Measurements from ENCODE around the gene SPATA12. TPM values are rescaled to one million over a fixed set of nuclear protein-coding genes. Genes with fewer than 3 reads are reported as not detected.

SPATA12 gene
- total RNA-seq, 1 experiment from 2014 or later, result 0.10 TPM

DNA sequence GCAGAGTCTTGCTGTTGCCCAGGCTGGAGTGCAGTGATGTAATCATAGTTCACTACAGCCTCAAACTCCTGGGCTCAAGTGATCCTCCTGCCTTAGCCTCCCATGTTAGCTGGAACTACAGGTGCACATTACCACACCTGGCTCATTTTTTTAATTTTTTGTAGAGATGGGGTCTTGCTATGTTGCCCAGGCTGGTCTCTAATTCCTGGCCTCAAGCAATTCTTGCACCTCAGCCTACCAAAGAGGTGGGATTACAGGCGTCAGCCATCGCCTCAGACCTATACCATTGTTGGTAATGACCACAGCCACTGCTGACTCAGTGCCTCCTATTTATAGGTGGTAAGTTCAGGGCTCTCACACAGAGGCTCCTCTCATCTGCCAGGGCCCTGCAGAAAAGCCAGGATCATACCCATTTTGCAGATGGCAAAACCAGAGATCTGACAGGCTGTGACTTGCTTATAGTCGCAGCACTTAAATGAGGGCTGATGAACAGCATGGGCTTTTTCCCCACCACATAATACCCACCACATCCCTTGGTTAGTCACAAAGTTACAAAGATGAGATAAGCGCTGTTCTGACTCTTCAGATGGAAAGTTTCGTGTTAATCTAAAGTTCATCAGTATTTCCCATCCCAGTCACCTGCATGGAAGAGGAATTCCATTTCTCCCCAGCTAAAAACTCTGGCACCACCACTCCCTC, 21.8 kb upstream of the SPATA12 start:
- Histone ChIP-seq H3K36me3 (peaks cover 3% of the 10 kb centered on the region; the same call in 1 of the 2 replicates), H3K27me3 (no peaks in the 10 kb centered on the region), H3K4me3 (no peak overlapping the region), H3K4me1 (peaks cover 5% of the 10 kb centered on the region), H3K27ac (no peak overlapping the region), H3K9me3 (replicated peaks) (no peaks in the 10 kb centered on the region)
- no peak for DNase-seq

DNA sequence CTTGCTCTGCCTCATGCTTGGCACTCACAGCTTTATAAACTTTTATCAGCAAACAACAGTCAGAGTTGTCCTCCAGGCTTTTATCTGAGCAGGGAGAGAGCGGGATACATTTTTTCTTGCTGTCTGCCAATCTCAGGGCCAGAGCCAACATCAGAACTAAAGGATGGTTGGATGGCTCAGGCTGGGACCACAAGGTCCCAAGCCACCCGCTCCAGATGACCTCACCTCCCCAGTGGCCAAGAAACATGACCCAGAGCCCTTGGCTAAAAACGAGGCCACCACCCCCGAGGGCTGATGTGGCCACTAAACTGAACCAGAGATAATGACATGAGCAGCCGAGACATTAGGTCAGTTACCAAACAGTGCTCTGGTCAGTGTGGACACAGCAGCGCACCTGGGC, 18.8 kb upstream of the SPATA12 start:
- Histone ChIP-seq H3K36me3 (no peaks in the 10 kb centered on the region), H3K4me3 (no peak overlapping the region), H3K27ac (peak overlapping the region; percentile 18; the same call in 1 of the 2 replicates), H3K4me1 (peaks cover 21% of the 10 kb centered on the region), H3K9me3 (replicated peaks) (no peaks in the 10 kb centered on the region), H3K27me3 (no peaks in the 10 kb centered on the region)
- DNase-seq, result peak in 1 of 2 experiments; percentile 29

- H3K4me1 ChIP-seq, result peaks cover 35% of the 10 kb centered on the region
- H3K4me3 ChIP-seq, result no peak overlapping the region
- H3K27me3 ChIP-seq, result no peaks in the 10 kb centered on the region
- H3K36me3 ChIP-seq, result no peaks in the 10 kb centered on the region
- no peak overlapping the region for H3K27ac ChIP-seq
- DNase-seq, result no peak
- no peaks in the 10 kb centered on the region for H3K9me3 ChIP-seq (replicated peaks)
These were observed 16.9 kb upstream of the SPATA12 start for GRCh38 chr3:57043518-57043917.

- DNase-seq, result peak; percentile 48 to 63
- peak overlapping the region; percentile 98 for H3K27ac ChIP-seq
- H3K4me1 ChIP-seq, result peaks cover 58% of the 10 kb centered on the region
These were observed 14.2 kb upstream of the SPATA12 start for GRCh38 chr3:57046101-57046765.

DNA sequence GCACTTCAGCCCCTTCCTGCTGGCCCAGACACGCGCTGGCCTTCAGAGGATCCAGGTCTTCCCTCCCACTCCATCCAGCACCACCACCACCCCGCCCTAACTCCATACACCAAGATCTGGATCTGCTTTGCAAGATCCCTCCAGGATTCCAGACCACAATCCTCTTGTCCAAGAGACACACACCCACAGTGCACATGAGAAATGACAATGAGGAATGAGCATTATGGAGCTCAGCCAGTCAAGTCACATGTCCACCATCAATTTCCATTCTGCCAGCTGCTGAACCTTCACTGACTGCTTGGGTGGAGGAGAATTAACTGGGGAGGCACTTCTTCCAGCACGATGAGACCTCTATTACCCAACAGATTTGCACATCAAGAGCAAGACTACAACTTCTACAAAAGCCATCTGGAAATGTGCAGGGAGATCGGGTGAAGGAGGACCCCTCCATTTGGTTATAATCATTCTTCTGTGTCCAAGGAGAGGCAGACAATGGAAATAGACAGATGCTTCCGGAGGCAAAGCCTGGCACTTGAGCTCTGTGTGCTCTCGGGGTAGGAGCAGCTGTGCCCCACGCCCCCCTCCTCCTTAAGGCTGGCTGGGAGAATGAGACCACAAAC, 12.3 kb upstream of the SPATA12 start:
- peak; percentile 95 to 98 for DNase-seq
- H3K4me3 ChIP-seq, result peak overlapping the region; percentile 19
- H3K27ac ChIP-seq, result peak overlapping the region; percentile 98
- no peaks in the 10 kb centered on the region for H3K36me3 ChIP-seq
- H3K27me3 ChIP-seq, result no peaks in the 10 kb centered on the region
- no peaks in the 10 kb centered on the region for H3K9me3 ChIP-seq (replicated peaks)
- H3K4me1 ChIP-seq, result peaks cover 53% of the 10 kb centered on the region

More at GRCh38 chr3:57046101-57046765, 14.2 kb upstream of the SPATA12 start:
- H3K4me3 ChIP-seq, result no peak overlapping the region
- H3K36me3 ChIP-seq, result no peaks in the 10 kb centered on the region
- no peaks in the 10 kb centered on the region for H3K27me3 ChIP-seq
- no peaks in the 10 kb centered on the region for H3K9me3 ChIP-seq (replicated peaks)

GRCh38 chr3:57048728-57049127, 11.7 kb upstream of the SPATA12 start:
- Histone ChIP-seq H3K27me3 (no peaks in the 10 kb centered on the region), H3K4me3 (no peak overlapping the region), H3K9me3 (replicated peaks) (no peaks in the 10 kb centered on the region), H3K4me1 (peaks cover 53% of the 10 kb centered on the region), H3K36me3 (no peaks in the 10 kb centered on the region; the same call in 1 of the 2 replicates), H3K27ac (peak overlapping the region; percentile 98)
- DNase-seq, result no peak

- peaks cover 28% of the 10 kb centered on the region for H3K4me1 ChIP-seq
- H3K4me3 ChIP-seq, result no peak overlapping the region
- no peak for DNase-seq
- H3K27ac ChIP-seq, result no peak overlapping the region
- no peaks in the 10 kb centered on the region; the same call in 1 of the 2 replicates for H3K36me3 ChIP-seq
- no peaks in the 10 kb centered on the region for H3K27me3 ChIP-seq
- H3K9me3 ChIP-seq (replicated peaks), result no peaks in the 10 kb centered on the region
These were observed 7.8 kb upstream of the SPATA12 start for GRCh38 chr3:57052662-57053061.

GRCh38 chr3:57053122-57053521, 7.3 kb upstream of the SPATA12 start:
- Histone ChIP-seq H3K4me3 (no peak overlapping the region), H3K36me3 (no peaks in the 10 kb centered on the region; the same call in 1 of the 2 replicates), H3K9me3 (replicated peaks) (no peaks in the 10 kb centered on the region), H3K27me3 (no peaks in the 10 kb centered on the region), H3K27ac (no peak overlapping the region), H3K4me1 (peaks cover 25% of the 10 kb centered on the region)
- no peak for DNase-seq

GRCh38 chr3:57057351-57057750, 3.1 kb upstream of the SPATA12 start:
- H3K9me3 ChIP-seq (replicated peaks), result no peaks in the 10 kb centered on the region
- no peak overlapping the region for H3K27ac ChIP-seq
- no peak for DNase-seq
- no peak overlapping the region for H3K4me3 ChIP-seq
- H3K36me3 ChIP-seq, result no peaks in the 10 kb centered on the region; the same call in 1 of the 2 replicates
- peaks cover 8% of the 10 kb centered on the region; the same call in 1 of the 2 replicates for H3K4me1 ChIP-seq
- H3K27me3 ChIP-seq, result no peaks in the 10 kb centered on the region

DNA sequence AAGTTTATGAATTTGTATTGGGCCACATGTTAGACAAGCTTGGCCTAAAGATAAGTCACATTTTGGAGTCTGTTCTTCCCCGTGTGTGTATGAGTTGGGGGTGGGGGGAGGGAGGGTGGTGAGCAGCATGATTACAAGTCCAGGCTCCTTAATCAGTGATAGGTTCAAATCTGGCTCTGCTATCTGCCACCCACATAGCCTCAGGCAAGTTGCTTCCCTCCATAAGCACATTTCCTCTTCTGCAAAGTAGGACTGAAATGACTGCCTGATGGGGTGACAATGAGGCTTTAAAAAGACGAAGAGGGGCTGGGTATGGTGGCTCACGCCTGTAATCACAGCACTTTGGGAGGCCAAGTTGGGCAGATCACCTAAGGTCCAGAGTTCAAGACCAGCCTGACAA, 1.1 kb upstream of the SPATA12 start:
- Histone ChIP-seq H3K9me3 (replicated peaks) (no peaks in the 10 kb centered on the region), H3K4me3 (no peak overlapping the region), H3K4me1 (peaks cover 12% of the 10 kb centered on the region), H3K27ac (no peak overlapping the region), H3K27me3 (no peaks in the 10 kb centered on the region), H3K36me3 (no peaks in the 10 kb centered on the region)
- DNase-seq, result no peak

DNA sequence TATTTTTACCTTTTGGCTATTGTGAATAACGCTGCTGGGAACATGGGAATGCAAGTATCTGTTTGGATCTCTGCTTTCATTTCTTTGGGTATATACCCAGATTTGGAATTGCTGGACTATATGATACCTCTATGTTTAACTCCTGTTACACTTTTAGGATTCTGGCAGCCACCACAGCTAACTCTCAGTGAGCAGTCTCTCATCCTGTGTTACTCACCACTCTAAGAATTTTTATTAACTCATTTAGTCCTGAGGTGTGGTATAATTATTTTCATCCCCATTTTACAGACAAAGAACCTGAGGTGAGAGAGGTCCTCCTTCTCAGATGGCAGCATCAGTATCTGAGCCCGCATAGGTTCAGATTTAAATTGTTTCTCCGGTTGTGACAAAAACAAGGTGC, 1.1 kb downstream of the SPATA12 start:
- Histone ChIP-seq H3K36me3 (no peaks in the 10 kb centered on the region; the same call in 1 of the 2 replicates), H3K27me3 (no peaks in the 10 kb centered on the region), H3K4me1 (peaks cover 12% of the 10 kb centered on the region), H3K27ac (no peak overlapping the region), H3K9me3 (replicated peaks) (no peaks in the 10 kb centered on the region), H3K4me3 (no peak overlapping the region)
- DNase-seq, result no peak

DNA sequence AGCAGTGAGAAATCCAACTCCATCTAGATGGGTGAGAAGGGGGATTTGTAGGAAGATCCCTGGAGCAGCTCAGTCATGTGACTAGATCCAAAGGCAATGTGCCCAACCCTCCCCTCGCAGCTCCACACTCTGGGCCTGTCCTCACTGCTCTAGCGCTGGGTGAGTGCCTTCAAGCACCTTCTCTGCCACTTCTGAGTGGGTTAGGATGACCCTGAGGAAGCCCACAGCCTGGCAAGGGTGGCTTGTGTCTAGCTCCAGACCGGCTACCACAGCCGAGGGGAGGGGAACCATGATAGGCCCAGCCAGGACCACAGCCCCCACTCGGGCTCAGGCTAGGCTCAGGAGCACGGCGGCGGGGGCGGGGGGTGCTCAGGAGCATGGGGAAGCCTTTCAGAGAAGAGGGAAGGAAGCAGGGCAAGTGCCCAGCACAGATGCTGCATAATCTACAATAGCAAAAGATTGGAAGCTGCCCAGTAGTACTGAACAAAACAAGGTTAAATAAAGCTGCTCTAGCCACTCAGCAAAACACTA, 1.7 kb downstream of the SPATA12 start:
- Histone ChIP-seq H3K27me3 (no peaks in the 10 kb centered on the region), H3K9me3 (replicated peaks) (no peaks in the 10 kb centered on the region), H3K4me3 (no peak overlapping the region), H3K27ac (no peak overlapping the region), H3K4me1 (peaks cover 12% of the 10 kb centered on the region), H3K36me3 (no peaks in the 10 kb centered on the region; the same call in 1 of the 2 replicates)
- no peak for DNase-seq

- Histone ChIP-seq H3K4me1 (peaks cover 14% of the 10 kb centered on the region), H3K27ac (no peak overlapping the region), H3K9me3 (replicated peaks) (no peaks in the 10 kb centered on the region), H3K27me3 (no peaks in the 10 kb centered on the region), H3K36me3 (no peaks in the 10 kb centered on the region; the same call in 1 of the 2 replicates), H3K4me3 (no peak overlapping the region)
- DNase-seq, result no peak
These were observed 2.6 kb downstream of the SPATA12 start for GRCh38 chr3:57063032-57063431.

DNA sequence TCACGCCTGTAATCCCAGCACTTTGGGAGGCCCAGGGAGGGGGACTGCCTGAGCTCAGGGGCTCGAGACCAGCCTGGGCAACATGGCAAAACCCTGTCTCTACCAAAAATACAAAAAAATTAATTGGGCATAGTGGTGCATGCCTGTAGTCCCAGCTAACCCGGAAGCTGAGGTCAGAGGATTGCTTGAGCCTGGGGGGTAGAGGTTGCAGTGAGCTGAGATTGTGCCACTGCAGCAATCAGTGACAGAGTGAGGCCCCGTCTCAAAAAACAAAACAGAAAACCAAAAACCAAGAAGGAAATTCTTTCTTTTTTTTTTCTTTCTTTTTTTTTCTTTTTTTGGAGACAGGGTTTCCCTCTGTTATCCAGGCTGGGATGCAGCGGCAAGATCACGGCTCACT, 3.5 kb downstream of the SPATA12 start:
- no peaks in the 10 kb centered on the region for H3K9me3 ChIP-seq (replicated peaks)
- H3K27ac ChIP-seq, result no peak overlapping the region
- no peaks in the 10 kb centered on the region for H3K27me3 ChIP-seq
- DNase-seq, result no peak
- H3K4me1 ChIP-seq, result peaks cover 24% of the 10 kb centered on the region
- H3K4me3 ChIP-seq, result no peak overlapping the region
- no peaks in the 10 kb centered on the region; the same call in 1 of the 2 replicates for H3K36me3 ChIP-seq

- Histone ChIP-seq H3K27me3 (no peaks in the 10 kb centered on the region), H3K27ac (no peak overlapping the region), H3K4me3 (no peak overlapping the region), H3K9me3 (replicated peaks) (no peaks in the 10 kb centered on the region), H3K4me1 (peaks cover 27% of the 10 kb centered on the region), H3K36me3 (no peaks in the 10 kb centered on the region; the same call in 1 of the 2 replicates)
- DNase-seq, result no peak
These were observed 4.1 kb downstream of the SPATA12 start for GRCh38 chr3:57064572-57064971.

Data from SJCRH30 (cell line).